GM21526 (cell line): ENCODE data around the gene CD40LG.

ENCODE experiments used
- ATAC-seq: cut with Tn5 transposase; IDR thresholded peaks from one replicate; pipeline ENCODE4 v1.9.1; 2021; ENCODE audit warnings: moderate library complexity; ENCODE audit not compliant: unreplicated experiment, low FRiP score

Gene CD40LG

DNA sequence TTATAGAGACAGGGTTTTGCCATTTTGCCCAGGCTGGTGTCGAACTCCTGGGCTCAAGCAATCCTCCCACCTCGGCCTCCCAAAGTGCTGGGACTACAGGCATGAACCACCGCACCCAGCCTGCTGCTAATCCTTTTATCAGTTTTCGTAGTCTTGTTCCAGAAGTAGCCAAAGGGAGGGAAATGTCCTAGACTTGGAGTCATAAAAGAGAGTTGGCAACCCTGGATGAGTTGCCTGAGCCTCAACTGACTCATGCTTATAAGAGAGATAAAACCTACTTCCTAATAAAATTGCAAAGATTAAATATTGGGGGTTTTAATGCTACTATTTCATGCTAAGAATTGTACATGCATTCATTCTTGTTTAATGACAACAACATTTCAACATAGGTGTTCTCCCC, 44.3 kb downstream of the CD40LG start:
- no peak for ATAC-seq

GRCh38 chrX:136694431-136695087, 46.6 kb downstream of the CD40LG start:
- ATAC-seq = peak; percentile 73

GRCh38 chrX:136697156-136697555, 49.2 kb downstream of the CD40LG start:
- ATAC-seq = no peak

DNA sequence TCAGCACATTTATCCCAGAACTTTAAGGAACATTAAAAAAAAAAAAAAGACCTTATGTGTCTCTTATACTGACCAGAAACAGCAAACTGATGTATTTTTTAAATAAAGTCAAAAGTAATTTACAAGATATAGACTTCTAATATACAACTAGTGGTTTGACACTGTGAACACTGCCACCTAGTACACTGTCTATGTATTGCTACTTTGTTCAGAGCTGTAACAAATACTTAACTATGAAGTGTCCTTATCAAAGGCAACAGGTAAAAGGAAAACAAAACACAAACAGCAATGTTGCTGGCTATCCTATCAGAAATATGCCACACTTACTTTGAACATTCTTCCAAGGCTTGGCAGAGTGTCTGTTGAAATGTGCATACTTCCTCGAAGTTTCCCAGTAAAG, 60.4 kb downstream of the CD40LG start:
- ATAC-seq = no peak
